ENCODE data around the gene STKLD1.

GRCh38 chr9:133367221-133367620 is 8.9 kb upstream of the STKLD1 start:
- TF ChIP-seq CTCF (conservative IDR thresholded peaks at IDR 0.05) = no peak
- no peak for TF ChIP-seq EZH2 (IDR thresholded peaks at IDR 0.05; ENCODE audit: low read depth)

Data from PC-9 (cell line).